HG03095 (cell line): ENCODE data around the gene KRTAP17-1.
"Not testable (repeated sequence)": the region's sequence is repeated elsewhere in the genome, so short reads cannot be mapped to it uniquely, and the experiment has no call there.

Experiments
- ATAC-seq: cut with Tn5 transposase; IDR thresholded peaks from one replicate; pipeline ENCODE4 v1.9.1; 2021; ENCODE audit warnings: moderate library complexity; ENCODE audit not compliant: unreplicated experiment

KRTAP17-1 gene

DNA sequence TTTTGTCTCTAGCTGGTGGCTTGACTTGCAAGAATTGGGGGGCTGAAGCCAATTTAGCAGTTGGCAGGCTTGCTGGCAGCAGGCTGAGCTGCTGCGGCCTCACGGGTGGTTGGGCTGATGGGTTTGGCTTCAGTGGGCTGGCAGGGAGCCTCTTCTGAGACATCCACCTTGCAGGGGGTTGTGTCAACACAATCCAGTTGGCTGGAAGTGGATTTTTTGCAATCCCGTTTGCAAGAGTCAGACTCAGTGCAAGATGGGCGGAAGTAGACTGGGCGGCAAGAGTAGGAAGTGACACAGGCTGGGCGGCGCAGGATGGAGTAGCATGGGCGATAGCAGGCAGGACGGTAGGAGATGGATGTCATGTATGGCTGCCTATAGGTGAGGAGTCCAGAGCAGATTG, 7.9 kb downstream of the KRTAP17-1 start:
- ATAC-seq = no peak

DNA sequence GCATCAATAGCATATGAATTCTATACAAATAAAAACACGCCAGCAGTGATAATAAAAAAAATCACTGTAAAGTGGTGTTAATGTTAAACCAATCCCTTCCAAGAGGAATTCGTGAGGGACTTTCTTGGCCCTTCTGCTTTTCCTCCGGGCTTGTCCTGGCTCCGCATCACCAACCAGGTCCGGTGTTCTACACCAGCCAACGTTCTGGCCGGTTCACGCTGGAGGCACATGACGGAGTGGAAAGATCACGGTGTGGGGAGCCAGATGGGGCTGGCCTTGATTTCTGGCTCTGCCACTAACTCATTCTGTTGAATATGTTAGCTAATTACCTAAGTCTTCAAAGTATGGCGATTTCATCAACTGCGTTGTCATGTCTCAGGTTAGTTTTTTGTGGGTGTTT, 11.4 kb downstream of the KRTAP17-1 start:
- no peak for ATAC-seq

DNA sequence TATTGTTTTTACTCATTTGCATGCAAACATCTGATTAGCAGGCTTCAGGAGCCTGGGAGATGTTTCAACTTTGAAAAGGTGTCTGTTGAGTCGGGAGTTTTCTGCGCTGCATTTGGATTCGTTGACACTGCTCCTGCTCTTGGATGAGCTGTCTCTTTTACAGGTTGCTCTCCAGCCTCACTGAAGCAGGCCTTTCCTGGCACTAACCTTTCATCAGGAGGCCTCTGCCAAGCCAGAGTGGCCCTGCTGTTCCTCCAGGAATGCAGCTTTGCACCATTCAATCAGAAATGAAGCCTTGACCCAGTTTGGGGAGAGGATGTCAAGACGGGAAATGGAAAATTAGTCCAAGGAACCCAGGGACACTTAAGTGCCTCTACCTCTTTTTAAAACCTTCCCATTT, 12.5 kb downstream of the KRTAP17-1 start:
- ATAC-seq = no peak

DNA sequence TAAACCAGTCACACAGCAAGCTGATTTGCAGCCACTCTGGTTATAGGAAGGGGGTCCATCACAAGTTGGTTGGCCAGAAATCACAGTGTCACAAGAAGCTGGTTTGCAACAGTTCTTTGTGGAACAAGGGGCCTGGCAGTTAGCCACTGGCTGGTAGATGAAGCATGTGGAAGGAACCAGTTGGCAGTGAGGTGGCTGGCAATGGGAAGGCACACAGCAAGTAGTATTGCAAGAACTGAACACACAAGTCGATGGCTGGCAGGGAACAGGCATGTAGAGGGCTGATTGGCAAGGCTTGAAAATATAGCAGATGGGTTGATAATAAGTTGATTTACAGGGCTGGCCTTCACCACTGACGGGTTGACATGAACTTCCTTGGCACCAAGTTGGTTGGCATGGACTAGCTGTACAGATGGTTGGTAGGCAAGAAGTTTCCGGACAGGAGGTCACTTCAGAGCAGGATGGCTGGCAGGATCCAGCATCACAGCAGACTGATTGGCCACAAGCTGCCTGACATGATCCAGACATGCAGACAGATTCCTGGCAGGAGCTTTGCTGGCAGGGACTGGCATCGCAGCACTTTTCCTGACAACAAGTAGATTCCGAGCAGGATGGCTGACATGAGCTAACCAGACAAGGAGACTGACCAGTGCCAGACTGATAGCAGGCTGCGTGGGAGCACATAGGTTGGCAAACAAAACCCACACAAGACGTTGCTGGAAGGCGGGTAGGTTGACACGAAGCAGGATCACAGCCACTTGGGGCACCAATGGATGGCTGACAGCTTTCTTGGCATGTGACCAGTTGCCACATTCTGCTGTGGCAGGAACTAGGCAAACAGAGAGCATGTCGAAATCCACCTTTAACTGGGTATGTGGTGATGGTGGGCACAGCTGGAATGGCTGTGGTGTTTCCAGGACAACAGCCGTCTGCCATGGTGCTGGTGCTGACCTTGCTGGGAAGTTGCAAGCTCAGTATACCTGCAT, 13.3 kb downstream of the KRTAP17-1 start, which contains the start of gene KRTAP29-1:
TSS of gene KRTAP29-1 (minus strand) at position 936 of the 986 bp plus-strand sequence. CDS start at position 936, 0 bp downstream.
- ATAC-seq = no peak

DNA sequence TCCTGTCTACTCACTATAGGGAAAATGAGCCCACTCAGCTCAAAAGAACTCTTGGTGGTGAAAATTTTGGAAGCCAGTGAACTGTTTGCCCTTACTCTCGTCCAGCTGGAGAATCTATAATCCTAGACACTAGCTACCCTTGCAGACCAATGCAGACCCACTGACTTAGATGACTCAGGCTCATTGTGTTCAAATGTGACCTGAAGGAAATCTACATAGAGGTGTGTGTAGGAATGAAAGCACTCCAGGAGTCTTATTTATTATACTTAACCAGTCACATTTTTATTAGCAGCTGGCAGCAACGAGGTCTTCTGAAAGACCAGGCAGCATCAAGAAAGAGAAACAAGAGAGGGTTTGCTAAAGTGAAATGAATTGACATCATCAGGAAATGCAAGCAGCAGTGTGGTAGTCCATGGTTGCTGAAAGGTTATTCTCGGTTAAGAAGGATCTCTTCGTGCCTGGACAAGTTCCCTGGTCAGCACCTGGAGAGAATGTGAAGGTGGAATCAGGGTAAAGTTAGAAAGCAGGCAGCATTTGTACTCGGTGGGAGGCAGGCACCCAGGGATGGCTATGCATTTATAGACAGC, 14.2 kb downstream of the KRTAP17-1 start:
- no peak for ATAC-seq

DNA sequence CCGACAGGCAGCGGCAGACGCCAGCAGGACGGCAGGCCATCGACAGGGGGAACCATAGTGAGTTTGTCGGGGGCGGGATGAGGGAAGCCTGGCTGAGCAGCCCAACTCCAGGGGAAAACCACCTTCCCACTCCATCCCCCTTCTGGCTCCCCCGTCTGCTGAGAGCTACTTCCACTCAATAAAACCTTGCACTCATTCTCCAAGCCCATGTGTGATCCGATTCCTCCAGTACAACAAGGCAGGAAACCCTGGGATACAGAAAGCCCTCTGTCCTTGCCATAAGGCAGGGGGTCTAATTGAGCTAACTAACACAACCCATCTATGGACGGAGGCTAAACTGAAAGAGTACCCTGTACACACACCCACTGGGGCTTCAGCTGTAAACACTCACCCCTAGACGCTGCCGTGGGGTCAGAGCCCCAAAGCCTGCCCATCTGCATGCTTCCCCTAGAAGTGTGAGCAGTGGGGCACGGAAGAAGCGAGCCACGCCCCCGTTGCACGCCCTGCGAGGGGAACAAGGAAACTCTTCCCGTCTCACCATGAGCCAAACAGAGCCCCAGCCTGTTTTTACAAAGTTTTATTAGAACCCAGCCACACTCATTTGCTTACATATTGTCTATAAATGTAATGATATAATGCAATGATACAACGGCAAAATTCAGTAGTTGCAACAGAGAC, 16.9 kb downstream of the KRTAP17-1 start:
- no peak for ATAC-seq

DNA sequence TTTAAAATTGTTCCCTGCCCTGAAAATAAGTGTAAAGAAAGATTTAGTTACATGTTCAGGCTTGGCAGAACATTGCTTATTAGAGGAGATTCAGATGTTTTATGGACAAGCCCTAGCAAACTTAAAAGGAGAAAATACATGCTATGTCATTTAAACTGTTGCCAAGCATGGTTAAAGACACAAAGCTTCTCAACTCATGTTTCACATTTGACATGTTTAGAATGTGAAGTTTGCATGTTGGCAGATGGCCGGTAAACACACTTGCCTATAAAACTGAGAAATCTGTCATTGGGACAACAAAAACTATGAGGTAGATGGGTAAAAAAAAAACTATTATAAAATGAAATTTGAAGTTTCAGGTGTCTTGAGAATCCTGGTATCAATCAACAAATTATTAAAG, 18.7 kb downstream of the KRTAP17-1 start:
- no peak for ATAC-seq

DNA sequence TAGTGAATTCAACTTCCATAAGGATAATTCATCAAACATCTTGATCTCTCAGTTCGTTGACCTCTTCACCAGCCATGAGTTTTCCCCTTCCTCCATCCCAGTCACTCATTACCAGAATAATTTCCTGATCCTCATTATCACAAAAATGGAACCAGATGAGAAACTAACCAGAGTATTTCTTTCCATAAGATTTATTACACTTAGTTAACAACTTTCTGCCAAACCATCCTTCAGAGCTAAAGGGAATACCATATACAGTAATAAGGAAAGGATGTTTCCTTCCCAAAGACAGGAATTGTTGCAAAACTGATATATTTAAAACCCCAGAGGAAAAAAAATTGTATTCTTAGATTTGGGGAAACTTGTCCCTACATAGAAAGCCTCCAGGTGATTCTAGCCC, 21.5 kb downstream of the KRTAP17-1 start:
- no peak for ATAC-seq

DNA sequence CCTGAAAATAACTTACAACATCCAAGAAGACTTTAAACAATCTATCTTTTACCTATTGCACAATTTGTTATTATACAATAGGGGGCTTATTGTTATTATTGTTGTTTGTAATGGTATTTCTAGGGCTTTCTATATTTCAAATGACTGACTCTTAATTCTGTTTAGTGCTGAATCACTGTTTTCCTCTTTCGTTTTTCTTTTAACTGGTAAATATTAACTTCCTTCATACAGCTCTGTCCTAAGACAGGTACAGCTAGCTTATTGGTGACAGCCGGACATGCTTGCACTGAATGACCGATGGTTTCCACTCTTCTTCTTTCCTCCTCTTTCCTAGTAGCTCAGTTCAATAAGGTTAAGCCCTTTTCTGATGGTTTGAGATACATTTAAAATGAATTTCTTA, 28.5 kb downstream of the KRTAP17-1 start:
- no peak for ATAC-seq

DNA sequence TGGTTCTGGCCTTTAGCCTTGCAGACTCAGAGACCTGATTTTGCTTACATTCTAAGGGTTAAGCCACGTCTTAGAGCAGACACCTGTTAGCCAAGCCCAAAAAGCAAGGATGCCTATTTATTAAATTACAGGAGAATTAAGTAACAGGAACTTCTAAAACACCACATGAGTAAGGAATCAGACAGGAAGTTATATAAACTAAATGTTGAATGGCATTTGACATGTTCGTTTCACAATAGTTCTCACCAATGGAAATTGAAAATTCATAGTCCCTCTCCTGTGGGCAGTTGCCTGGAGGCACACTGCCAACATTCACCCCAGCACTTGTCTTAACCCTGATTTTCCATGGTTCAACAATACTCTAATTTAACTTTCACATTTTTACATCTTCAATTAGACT, 31.0 kb downstream of the KRTAP17-1 start:
- no peak for ATAC-seq

DNA sequence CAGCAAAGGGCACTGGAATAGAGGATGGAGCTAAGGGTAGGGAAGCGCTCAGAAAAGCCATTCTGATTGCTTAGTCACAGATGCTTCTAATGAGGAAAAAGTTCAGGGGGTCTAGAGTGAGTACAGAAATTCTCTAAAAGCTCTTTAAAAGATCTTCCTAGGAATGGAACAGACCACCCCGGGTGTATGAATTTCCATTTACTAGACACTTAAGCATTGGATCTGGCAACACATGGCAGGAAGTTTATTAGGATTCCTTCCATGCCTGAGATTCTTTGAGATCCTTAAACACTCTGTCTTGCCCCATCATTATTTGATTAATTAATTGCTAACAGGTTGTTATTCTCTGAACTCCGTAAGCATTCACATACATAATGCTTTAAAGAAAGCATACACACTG, 31.5 kb downstream of the KRTAP17-1 start:
- ATAC-seq = no peak

DNA sequence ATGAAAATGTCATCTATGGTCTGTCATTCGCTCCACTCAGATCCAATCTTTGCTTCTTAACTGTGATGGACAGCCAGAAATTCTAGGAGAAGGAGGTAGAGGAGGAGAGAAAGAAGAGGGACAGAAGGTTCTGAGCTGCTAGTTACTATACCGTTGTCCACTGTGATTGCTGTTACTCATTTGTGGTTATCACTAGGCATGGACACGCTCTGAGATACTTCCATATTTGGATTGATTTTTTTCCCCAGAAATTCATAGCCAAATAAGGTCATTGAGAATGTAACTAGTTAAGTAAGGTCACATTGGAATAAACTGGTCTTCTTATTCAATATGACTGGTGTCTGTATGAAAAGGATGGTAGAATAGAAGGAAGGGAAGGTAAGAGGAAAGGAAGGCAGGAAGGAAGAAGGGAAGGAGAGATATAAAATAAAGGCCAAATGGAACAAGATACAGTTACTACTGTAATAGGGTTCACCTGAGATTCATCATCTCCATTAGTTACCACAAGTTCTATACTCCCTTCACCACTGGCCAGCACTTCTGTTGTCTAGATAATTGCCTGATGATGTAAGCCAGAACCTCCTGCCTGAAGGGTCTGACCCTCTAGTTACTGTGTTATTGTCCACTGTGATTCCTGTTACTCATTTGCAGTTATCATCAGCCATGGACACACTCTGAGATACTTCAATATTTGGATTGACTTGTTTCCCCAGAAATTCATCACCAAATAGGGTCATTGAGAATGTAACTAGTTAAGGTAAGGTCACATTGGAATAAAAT, 37.1 kb downstream of the KRTAP17-1 start:
- ATAC-seq = no peak

DNA sequence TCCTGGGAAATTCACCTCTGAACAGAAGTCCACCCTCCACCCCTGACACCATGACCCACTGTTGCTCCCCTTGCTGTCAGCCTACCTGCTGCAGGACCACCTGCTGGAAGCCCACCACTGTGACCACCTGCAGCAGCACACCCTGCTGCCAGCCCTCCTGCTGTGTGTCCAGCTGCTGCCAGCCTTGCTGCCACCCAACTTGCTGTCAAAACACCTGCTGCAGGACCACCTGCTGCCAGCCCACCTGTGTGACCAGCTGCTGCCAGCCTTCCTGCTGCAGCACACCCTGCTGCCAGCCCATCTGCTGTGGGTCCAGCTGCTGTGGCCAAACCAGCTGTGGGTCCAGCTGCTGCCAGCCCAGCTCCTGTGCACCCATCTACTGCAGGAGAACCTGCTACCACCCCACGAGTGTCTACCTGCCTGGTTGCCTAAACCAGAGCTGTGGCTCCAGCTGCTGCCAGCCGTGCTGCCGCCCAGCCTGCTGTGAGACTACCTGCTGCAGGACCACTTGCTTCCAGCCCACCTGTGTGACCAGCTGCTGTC, 39.8 kb downstream of the KRTAP17-1 start, which contains the start of gene KRTAP9-7:
TSS of gene KRTAP9-7 (plus strand) at position 51 of the 543 bp plus-strand sequence. CDS start at position 51, 0 bp downstream.
- ATAC-seq = not testable (repeated sequence)

DNA sequence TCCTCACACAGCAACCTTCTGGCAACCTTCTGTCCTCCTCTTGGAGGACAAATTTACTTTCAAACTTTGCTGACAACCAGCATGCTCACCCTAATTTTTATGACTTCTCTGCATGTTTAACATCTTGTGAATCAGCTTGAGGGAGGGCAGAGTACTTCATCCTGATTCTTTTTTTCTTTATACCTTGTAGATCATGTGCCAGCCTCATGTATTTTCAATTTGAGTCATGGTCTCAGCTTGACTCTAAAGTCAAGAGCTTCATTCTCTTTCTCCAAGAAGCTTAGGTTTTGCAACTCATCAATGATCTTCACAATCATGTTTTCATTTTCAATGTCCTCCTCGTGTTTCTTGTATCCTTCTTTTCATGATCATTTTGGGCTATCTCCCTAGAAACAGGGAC, 43.7 kb downstream of the KRTAP17-1 start:
- ATAC-seq = no peak

DNA sequence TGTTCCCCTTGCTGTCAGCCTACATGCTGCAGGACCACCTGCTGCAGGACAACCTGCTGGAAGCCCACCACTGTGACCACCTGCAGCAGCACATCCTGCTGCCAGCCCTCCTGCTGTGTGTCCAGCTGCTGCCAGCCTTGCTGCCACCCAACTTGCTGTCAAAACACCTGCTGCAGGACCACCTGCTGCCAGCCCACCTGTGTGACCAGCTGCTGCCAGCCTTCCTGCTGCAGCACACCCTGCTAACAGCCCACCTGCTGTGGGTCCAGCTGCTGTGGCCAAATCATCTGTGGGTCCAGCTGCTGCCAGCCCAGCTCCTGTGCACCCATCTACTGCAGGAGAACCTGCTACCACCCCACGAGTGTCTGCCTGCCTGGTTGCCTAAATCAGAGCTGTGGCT, 44.2 kb downstream of the KRTAP17-1 start:
- ATAC-seq = not testable (repeated sequence)

DNA sequence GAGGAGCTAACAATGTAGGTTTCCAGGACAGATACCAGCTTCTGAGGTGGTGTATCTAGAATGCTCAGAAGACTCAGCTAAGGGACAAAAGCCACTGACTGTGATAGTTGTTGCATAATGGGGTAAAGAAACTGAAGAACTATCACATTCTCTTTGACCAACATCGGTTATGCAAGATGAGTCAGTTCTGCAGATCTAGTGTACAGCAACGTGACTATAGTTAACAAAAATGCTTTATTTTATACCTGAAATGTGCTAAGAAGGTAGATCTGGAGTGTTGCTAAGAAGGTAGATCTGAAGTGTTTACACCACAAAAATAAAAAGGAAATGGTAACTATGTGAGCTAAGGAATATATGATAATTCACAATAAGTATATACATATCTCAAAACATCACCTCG, 47.8 kb downstream of the KRTAP17-1 start:
- ATAC-seq = no peak

DNA sequence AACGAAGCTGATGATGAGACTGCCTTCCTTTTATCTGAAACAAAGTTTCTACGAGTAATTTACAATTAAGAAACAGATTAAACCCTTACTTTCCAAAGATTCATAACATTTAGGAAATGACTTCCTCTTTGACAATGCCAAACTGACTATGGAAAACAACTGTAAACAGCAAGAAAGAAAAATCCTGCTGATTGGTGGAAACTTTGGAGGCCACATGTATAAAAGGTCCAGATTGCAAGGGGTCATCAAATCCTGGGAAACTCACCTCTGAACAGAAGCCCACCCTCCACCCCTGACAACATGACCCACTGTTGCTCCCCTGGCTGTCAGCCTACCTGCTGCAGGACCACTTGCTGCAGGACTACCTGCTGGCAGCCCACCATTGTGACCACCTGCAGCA, 50.4 kb downstream of the KRTAP17-1 start, which contains the start of gene KRTAP9-6:
TSS of gene KRTAP9-6 (plus strand) at position 301 of the 400 bp plus-strand sequence. CDS start at position 301, 0 bp downstream.
- no peak for ATAC-seq
